GM12878 (cell line): ENCODE measurements around the gene PPME1.

Experiments
- CTCF ChIP-seq, 3 experiments: IDR thresholded peaks in 2 of 3; conservative IDR thresholded peaks in 1 of 3; 2 replicates each; pipeline ENCODE4 v1.5.1; 2011; ENCODE audit warnings: low read depth in 3 of 3, low read length in 3 of 3, mild to moderate bottlenecking in 3 of 3, control low read depth in 2 of 3, moderate library complexity in 2 of 3, inconsistent platforms in 1 of 3, mixed read lengths in 1 of 3; ENCODE audit not compliant: control insufficient read depth in 2 of 3, insufficient read depth in 1 of 3; ENCODE audit errors: extremely low read depth in 1 of 3
- E2F8 ChIP-seq: fragments of 450-650 bp; IDR thresholded peaks from 2 replicates; pipeline ENCODE4 v1.6.1; 2018; ENCODE audit warnings: mild to moderate bottlenecking, low read depth, moderate library complexity; ENCODE audit not compliant: partially characterized antibody
- NFIC ChIP-seq: IDR thresholded peaks from 2 replicates; pipeline ENCODE4 v1.6.1; 2012; ENCODE audit warnings: low read depth, mild to moderate bottlenecking, inconsistent platforms, low read length, moderate library complexity
- POLR2A ChIP-seq: IDR thresholded peaks from 2 replicates; pipeline ENCODE4 v1.6.1; 2011; ENCODE audit warnings: low read depth, mild to moderate bottlenecking, low read length
- RAD51 ChIP-seq: fragments of 450-650 bp; IDR thresholded peaks from 2 replicates; pipeline ENCODE4 v1.6.1; 2016; ENCODE audit warnings: moderate library complexity, mild to moderate bottlenecking, inconsistent platforms
- SMC3 ChIP-seq: IDR thresholded peaks from 2 replicates; pipeline ENCODE4 v1.6.1; 2011; ENCODE audit warnings: low read length, improper control_type of control experiment, borderline replicate concordance
- TAF1 ChIP-seq: IDR thresholded peaks from 2 replicates; pipeline ENCODE4 v1.6.1; 2011; ENCODE audit warnings: mild to moderate bottlenecking, low read depth, low read length, borderline replicate concordance

GRCh38 chr11:74278103-74278502 lies 107.0 kb downstream of the PPME1 start:
- no peak for TF ChIP-seq CTCF (IDR thresholded peaks at IDR 0.05 in 2 of 3, conservative IDR thresholded peaks at IDR 0.05 in 1 of 3; ENCODE audit: control insufficient read depth in 2 of 3, extremely low read depth in 1 of 3, insufficient read depth in 1 of 3, low read depth in 3 of 3, low read length in 3 of 3)
- TF ChIP-seq E2F8, result no peak
- TF ChIP-seq NFIC, result no peak
- no peak for TF ChIP-seq POLR2A
- TF ChIP-seq SMC3, result no peak
- TF ChIP-seq RAD51, result no peak
- TF ChIP-seq TAF1, result no peak
